Stimulated activated CD4-positive, alpha-beta T cell treated with anti-CD3 and anti-CD28 coated beads, Interleukin-12 subunit alpha, Interleukin-12 subunit beta, amount 100 ng/mL, for 48 hours (primary cell): ENCODE data around the gene IQSEC2.
A peak's percentile ranks its signal among the peaks of the same experiment; 100 is the strongest.

Experiments used
- DNase-seq, 3 donors: peaks; one replicate each; pipeline ENCODE4 v3.0.0-alpha.2; 2020; ENCODE audit warnings: low read depth in 2 of 3, low spot score in 1 of 3

The IQSEC2 gene

DNA sequence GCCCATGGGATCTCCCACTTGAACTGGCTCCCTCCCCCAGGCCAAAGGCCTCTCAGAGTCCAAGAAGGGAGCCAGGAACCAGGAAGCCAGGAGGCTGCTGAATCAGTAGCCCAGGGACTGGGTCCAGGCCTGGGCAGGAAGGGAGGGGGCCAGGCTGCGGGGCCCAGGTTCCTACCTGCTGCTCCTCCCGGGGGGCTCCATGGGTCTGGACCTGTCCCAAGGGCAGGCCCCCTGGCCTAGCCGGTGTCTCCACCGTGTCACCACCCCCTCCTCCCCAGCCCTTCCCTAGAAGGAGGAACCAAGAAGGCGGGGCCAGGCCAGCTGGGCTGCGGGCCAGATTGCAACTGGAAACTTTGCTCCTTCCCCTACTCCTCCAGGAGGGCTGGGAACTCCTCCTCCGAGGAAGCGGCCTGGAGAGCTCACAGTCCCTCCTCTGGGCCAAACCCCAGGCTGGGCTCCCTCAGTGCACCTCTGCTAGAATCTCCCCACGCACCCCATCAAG, at the start of gene IQSEC2:
Gene IQSEC2 (minus strand): TSS at position 264 of the 502 bp plus-strand sequence.
- no peak for DNase-seq

DNA sequence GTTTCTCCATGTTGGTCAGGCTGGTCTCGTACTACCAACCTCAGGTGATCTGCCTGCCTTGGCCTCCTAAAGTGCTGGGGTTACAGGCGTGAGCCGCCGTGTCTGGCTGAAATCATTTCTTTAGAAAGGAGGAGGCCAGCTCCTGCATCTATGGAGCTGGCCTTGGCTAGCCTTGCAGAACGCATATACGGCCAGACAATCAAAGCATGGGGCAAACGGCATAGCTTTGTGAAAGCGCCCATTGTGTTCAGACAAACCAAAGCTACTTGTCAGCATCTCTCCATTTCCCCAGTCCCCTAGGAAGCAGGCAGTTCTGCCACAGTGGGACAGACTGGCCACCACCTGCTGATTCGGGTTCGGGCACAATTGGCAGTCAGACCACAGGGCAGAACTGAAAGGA, 48.9 kb upstream of the IQSEC2 start:
- no peak for DNase-seq

- DNase-seq = no peak
These were observed 43.4 kb upstream of the IQSEC2 start for GRCh38 chrX:53324803-53325202.

- DNase-seq = no peak
These were observed 42.7 kb upstream of the IQSEC2 start for GRCh38 chrX:53324085-53324484.

DNA sequence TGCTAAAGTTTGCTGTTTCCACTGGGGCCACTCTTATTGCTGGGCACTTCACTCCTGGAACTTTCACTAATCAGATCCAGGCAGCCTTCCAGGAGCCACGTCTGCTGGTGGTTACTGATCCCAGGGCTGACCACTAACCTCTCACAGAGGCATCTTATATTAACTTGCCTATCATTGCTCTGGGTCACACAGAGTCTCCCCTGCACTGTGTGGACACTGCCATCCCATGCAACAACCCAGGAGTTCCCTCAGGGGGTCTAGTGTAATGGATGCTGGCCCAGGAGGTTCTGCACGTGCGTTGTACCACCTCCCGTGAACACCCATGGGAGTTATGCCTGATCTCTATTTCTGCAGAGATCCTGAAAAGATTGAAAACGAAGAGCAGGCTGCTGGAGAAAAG, 41.8 kb upstream of the IQSEC2 start:
- DNase-seq = no peak

DNA sequence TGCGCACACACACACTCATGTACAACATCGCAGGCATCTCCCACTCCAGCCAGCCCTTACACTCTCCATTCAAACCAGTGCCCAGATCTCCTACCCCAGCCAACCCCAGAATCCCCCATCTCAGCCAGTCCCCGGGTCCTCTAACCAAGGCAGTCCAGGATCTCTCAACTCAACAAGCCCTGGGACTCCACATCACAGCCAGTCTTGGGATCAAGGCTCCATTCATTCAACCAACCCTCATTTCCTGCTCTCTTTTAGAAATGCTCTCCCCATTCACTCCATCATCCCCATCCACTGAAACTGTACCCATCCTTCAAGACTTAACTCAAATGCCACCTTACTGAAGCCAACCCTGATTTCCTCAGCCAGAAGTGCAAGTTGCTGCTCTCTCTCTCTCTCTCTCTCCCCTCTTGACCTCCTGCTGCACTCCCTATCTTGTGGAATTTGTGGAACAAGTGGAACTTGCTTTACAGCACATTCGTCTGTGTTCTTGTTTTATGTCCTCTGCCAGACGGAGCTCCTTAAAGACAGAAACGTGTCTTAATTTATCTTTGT, 40.6 kb upstream of the IQSEC2 start:
- DNase-seq = no peak

- no peak for DNase-seq
These were observed 40.0 kb upstream of the IQSEC2 start for GRCh38 chrX:53321230-53321942.

GRCh38 chrX:53320543-53321229, 39.3 kb upstream of the IQSEC2 start:
- no peak for DNase-seq

DNA sequence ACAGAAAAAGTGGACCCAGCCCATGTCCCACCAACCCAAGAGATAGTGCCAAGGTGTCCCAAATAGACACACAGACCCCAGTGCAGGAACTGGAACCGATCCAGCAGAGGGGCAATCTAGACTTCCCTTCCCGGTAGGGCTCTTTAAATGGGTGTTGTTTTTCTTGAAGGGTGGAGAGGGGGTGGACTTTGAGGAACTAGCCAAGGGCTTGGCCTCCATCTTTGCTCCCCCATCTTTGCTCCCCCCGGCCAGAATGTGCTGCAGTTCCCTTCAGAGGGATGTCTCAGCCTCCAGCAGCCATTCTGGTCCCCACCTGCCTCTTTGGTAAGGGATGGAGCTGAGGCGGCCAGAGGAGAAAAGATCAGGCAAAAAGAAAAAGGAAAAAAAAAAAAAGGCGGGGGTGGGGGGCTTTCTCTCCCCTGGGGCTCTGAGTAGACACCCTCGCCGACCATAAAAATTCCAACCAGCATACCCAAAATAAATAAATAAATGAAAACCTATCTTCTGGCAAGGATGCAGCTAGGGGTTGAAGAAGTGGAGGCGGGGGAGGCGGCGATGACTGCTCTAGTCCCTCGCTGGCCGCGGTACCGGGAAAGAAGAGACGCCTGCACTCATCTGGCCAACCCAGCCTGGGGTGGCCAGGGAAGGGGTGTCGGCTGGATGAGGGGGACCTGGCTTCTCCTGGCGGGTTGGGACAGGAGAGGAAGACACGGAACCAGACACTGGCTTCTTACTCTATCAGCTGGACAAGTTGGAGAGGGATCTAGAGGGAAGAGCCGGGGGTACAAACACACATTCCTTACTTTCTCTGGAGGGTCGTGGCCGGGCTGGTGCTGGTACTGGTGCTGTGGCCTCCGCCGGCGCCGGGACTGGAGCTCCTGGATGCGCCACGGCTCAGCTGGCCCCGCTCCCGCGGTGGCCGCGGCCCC, 38.5 kb upstream of the IQSEC2 start:
- no peak for DNase-seq

DNA sequence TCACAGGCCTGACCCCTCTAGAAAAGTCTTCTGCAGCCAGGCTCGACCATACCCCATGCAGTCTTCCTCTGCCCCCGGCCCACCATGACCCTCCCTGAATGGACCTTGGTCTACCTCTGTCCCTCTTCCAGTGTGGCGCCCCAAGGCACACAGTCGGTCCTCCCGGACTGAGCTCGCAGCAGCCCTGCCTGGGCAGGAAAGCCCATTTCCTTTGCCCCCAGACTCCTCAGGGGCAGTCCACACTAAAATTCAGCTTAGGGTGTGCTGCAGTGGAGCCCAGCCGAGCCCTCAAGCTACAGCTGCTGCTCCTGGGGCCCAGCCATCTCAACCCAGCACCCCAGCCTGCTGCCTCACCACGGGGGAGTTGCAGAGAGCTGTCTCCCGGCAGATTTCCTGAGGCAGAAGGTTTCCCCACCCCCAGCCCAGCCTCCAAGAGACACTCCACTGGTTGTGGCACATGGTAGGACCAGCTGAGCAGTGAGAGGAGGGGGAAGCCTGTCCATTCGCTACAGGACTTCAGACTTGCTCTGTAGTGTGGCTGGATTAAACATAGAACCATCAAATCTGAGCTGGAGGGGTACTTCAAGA, 37.5 kb upstream of the IQSEC2 start:
- no peak for DNase-seq

DNA sequence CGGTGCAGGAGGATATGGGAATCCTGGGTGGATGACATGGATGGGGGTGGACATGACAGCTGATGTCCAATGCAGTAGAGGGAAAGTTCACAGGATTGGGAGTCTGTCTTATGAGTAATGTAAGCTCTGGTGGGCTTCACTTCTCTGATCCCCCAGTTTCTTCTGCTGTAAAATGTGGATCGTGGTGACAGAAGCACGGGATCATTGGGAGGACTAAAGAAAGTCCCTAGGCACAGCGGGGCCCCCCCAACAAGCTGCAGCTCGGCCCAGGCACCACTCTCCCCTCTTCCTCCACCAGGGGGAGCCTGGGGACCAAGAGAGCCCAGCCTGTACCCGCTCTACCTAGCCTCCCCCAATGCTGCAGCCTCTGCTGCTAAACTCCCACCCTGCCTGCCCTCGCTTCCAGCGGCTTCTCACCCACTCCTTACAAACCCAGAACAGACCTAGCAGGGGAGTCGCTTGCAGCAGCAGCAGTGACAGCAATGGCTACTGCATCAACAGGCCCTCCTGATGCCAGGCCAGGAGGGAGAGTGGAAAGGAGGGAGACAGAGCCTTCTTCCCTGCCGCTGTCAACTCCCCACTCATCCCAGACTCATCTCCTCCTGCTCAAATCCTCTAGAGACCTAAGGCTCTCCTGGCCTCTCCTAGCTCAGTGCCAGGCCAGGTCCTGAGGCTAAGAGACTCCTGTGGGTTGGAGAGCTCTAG, 36.1 kb upstream of the IQSEC2 start:
- DNase-seq = peak; percentile 15 to 68 (median 32)

GRCh38 chrX:53316860-53317237, 35.5 kb upstream of the IQSEC2 start:
- no peak for DNase-seq

GRCh38 chrX:53316111-53316859, 34.9 kb upstream of the IQSEC2 start:
- DNase-seq = no peak

DNA sequence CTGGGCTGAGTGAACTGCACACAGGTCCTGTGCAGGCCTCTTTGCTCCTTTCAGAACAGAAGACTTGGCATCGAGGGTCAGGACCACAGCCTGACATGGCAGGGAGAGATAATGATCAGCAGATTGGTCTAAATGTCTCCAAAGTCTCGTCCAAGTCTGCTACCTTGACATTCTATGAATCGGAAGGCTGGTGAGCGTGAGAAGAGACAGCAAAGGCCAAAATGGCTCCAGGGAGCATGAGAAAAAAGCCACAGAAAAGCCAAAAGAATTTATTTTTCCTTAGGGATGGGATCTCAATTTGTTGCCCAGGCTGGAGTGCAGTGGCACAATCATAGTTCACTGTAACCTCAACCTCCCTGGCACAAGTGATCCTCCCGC, 32.3 kb upstream of the IQSEC2 start:
- no peak for DNase-seq

- DNase-seq = peak in 2 of 3 donors; percentile 41 to 79
These were observed 31.8 kb upstream of the IQSEC2 start for GRCh38 chrX:53312946-53313727.

GRCh38 chrX:53309837-53310236, 28.5 kb upstream of the IQSEC2 start:
- DNase-seq = no peak

GRCh38 chrX:53308836-53309235, 27.5 kb upstream of the IQSEC2 start:
- DNase-seq = no peak

DNA sequence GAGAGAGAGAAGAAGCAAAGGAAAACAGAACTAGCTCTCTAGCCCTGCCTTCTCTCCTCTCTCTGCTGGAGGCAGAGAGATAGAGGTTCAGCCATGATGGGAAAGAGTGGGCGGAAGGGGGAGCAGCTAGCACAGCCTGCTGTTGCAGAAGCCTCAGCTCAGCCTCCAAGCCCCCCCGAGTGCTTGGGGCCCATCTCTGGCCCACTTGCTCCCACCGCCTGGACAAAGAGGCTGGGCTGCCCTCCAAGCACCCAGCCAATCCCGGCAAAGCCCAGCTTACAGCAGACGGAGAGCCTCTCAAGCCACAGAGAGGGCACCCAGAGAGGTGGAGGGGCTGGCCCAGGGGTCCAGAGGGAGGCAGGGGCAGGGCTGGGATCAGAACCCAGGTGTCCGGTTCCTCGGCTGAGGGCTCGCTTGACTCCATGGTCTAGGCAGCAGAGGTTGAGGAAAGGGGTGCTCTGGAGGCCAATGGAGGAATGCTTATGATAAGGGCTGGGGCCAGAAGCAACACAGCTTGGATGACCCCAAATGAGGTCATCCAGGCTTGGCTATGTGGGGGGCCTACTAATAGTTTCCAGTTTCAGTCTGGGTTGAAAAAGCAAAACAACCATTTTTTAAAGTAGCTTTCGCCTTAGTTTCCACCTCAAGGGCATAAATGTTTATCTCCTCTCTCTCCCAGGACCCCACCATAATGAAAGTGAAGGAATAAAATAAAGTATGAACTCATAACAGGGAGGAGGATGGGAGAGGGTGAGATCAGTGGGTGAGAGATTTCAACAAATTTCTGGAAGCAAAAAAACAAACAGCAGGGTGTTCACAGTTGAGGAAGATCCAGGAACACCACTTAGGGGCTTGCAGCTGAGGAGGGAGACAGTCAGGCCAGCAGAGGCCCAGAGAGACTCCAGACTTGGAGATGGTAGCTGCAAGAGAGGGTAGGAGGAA, 24.9 kb upstream of the IQSEC2 start:
- no peak for DNase-seq
